COLO668 (cell line): ENCODE results near the gene ACTN1.
"Not testable (repeated sequence)": the region's sequence is repeated elsewhere in the genome, so short reads cannot be mapped to it uniquely, and the experiment has no call there.

Experiments
- DNase-seq: peaks from one replicate; lab custom pipeline; 2025; ENCODE audit not compliant: unreplicated experiment; lab: John Stamatoyannopoulos, UW

ACTN1 gene

GRCh38 chr14:68986926-68987652 lies 8.0 kb upstream of the ACTN1 start:
- DNase-seq, result no peak

DNA sequence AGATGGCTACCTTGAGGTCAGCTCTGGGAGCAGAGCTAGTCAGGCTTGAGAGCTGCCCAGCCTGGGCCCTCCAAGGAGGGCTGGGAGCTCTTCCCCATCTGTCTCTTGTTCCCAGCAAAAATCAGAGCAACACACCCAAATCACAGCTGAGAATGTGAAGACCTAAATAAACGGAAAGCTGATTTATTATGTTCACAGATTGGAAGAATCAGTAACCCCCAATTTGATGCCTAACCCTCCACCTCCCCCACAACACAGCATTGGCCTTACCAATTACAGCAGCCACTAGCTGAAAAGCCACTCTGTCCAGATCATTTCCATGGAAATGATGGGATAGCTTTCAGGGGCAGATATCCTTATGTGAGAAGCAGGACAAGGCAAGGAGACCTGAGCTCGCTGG lies 7.1 kb upstream of the ACTN1 start:
- no peak for DNase-seq

- no peak for DNase-seq
Observed at GRCh38 chr14:68984686-68985085, 5.6 kb upstream of the ACTN1 start.

GRCh38 chr14:68983191-68983590 lies 4.1 kb upstream of the ACTN1 start:
- DNase-seq, result no peak

DNA sequence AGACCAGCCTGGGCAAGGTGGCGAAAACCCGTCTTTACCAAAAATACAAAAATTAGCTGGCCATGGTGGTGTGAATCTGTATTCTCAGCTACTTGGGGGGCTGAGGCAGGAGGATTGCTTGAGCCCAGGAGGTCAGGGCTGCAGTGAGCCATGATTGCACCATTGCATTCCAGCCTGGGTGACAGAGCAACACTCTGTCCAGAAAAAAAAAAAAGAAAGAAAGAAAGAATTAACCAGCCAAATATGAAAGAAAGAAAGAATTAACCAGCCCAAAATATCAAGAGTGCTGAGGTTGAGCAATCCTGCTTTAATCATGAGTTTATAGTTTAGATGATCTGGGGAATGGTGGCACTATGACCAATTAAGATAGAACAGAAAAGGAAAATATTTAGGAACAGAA lies 3.5 kb upstream of the ACTN1 start:
- no peak for DNase-seq

GRCh38 chr14:68981539-68981976 lies 2.5 kb upstream of the ACTN1 start:
- DNase-seq, result no peak

DNA sequence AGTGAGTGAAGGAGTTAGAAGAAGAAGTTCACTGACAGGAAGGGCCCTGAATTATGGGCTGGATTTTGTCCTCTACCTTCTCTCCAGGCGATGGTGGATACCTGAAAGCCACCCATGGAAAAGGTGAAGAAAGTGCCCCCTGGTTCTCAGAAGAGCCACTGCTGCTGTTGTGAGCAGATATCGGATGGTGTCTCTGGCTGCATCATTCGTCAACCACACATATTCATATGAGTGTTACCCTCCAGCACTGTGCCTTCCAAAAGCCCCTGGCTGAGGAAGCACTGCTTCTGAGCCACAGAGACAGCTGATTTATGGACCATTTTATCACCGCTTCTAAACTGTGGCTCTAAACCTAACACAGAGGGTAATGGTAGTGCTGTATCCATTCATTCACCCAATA lies 2.0 kb upstream of the ACTN1 start:
- no peak for DNase-seq

DNA sequence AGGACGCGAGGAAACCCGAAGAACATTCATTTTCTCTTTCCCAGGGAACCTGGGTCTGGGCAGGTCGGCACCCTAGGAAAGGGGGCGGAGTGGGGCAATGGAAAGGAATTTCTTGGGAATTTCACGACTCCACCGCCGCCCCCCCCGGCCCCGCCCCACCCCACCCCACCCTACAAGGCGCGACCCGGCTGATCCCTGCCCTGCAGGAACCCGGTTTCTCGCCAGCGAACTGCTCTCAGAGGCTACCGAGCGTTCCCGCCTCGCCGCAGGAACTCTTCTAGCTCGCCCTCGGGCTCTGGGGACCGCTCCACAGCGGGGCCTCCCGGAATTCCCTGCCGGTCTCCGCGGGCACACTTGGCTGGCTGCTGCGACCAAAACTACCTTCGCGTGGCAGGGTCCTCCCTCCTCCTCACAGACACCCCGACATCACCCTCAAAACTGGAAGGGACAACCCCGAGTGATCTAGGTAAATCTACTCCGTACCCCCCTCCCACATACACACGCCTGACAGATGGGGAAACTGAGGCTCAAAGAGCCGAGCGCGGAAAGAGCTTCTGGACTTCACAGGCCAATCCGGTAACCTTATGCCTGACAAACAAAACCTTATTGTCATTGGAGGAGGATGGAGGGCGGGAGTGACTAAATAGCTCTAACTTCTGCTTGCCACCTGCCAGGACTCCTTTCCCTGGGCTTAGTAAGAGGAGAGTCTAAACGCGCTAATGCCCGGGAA lies 785 bp upstream of the ACTN1 start:
- DNase-seq, result peak; percentile 67

DNA sequence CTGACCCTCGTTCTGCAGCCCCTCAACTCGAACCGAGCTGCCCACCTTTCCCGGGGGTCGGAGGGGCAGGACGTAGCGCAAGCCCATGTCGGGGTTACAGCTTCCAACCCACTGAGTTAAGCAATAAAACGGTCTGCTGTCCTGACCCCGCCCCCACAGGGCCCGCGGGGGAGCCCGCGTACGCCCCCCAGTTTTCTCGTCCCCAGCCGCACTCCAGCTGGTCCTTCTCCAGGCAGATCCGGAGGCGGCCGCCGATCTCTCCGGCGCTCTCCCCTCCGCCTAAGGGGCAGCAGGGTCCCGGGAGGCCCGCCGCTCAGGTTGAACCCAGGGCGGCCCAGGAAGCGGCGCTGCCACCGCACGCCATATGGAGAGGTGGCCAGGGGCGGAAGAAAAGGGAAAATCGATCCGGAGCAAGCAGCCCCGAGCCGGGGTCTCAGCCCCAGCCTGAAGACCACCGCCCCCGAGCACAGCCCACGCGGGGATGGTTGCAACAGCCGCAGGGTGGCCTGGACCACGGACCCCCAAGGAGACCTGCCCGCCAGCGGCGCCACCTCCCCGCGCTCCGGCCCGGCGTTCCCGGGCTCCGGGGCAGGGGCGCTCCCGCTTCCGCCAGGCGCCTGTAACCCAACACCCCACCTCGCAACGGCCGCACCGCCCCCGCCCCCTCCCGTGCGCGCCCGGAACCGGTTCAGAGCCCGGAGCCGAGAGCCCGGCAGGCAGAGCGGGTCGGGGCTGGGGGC lies 760 bp downstream of the ACTN1 start:
- peak; percentile 90 for DNase-seq

DNA sequence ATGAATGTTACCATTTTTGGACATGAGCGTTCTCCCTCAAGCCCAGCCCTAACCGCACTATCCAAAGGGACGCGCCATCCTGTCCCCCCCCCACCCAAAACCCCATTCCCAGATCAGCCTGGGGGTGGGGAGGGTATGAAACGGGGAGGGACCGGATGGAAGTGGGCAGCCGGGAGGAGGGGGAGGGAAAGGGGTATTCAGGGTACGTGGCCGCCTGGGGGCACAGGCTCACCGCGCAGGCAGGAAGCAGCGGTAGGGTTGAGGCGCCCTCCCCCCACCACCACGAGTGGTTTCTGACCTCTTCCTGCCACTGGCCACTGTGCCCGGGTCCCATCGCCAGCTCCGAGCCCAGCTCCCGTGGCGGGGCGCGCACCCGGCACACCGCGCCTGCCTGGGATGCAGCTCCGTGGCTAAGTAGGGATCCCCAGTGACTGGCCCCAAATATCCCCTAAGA lies 1.4 kb downstream of the ACTN1 start:
- peak; percentile 81 for DNase-seq

- DNase-seq, result peak; percentile 31
Observed at GRCh38 chr14:68977180-68977717, 1.9 kb downstream of the ACTN1 start.

DNA sequence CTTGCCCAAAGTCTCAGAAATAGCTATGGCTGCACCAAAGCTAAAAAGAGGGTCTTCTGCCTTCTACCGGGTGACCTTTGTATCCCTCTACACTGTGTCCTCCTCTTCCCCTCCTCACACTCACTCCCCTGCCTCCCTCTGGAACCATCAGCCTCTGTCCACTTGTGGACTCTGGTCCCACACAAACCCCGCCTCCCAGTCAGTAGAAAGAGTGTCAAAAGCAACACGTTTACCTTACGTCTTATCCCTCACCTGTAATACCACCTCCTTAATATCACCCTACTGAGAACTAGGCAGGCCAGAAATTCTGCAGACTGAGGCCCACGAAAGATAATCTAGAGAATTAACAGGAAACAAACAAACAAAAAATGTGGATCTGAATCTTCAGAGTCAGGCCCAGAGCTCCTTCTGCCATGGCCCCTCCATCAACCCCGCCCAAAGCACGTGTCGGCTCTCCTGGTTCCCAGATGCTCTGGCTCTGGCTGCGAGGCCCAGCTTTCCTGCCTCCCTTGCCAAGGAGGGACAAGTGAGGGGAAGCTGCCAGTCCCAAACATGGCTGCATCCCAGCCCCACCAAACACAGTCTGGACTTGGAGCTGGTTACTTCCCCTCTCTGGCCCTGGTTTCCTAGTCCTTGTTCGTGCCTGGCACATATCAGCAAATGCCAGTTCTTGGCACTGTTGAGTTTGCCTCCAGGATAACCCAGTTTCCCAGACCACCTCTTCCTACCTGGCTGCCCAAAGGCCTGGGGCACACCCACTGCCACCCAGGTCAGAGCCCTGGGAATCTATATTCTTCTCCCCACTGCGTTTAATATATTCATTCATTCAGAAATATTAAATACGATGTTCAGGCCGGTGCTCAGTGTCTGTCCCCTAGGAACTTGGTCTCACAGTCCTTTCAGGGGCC lies 2.7 kb downstream of the ACTN1 start:
- no peak for DNase-seq

- no peak for DNase-seq
Observed at GRCh38 chr14:68975667-68976066, 3.4 kb downstream of the ACTN1 start.

- no peak for DNase-seq
Observed at GRCh38 chr14:68974759-68975347, 4.2 kb downstream of the ACTN1 start.

DNA sequence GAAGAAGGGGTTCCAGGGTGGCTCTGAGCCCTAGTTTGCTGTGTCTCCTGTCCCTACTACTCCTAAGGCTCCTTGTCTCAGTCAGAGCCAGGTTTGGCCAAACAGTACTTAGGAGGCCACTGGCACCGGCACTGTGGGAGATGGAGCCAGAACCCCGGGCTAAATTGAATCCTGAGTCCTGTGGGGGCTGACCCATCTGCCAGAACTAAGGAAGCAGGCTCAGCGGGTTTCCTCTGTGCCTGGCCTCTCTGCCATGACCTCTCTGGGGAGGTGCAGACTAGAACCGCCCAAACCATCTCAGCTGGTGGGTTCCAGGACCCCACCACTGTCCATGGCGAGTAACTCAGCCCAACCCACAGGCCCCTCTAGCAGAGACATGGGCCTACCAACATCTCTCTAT lies 5.5 kb downstream of the ACTN1 start:
- no peak for DNase-seq

DNA sequence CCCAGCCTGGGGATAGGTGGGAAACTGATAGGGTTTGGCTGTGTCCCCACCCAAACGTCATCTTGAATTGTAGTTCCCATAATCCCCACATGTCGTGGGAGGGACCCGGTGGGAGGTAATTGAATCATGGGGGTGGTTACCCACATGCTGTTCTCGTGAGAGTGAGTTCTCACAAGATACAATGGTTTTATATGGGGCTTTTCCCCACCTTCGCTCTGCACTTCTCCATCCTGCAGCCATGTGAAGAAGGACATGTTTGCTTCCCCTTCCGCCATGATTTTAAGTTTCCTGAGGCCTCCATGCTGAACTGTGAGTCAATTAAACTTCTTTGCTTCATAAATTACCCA lies 5.9 kb downstream of the ACTN1 start:
- not testable (repeated sequence) for DNase-seq

DNA sequence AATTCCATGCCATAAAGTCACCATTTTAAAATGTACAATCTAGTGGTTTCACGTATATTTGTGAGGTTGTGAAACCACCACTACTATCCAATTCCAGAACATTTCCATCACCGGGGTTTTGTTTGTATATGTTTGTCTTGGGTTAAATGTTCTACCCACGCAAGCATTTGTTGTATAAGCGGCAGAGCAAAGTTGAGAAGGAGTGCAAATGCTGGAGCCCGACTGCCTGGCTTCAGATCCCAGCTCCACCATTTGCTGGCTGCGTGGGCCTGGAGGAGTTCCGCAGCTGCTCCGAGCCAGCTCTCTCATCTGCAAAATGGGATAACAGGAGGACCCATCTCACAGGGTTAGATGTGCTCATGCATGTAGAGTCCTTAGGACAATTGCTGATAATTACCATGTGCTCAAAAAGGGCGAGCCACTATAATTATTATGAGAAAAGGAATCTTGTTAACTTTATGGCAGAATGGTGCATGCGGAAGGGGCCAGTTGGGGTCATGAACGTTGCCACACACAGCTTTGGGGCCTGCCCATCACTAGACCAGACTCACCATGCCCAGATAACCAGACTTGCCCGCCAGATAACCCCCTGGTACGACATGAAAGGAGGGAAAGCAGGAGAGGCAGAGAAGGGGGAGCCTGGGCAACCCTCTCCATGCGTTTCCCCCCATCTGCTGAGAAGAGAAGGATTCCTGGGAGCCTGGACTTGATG lies 6.4 kb downstream of the ACTN1 start:
- DNase-seq, result no peak

GRCh38 chr14:68971411-68972035 lies 7.6 kb downstream of the ACTN1 start:
- no peak for DNase-seq

GRCh38 chr14:68970736-68971135 lies 8.4 kb downstream of the ACTN1 start:
- DNase-seq, result no peak
